ENCODE data around the gene PDS5A. TPM values are rescaled to one million over a fixed set of nuclear protein-coding genes. Genes with fewer than 3 reads are reported as not detected.
A peak's percentile ranks its signal among the peaks of the same experiment; 100 is the strongest.

PDS5A gene
- polyA plus RNA-seq, 3 donors, result 14.2 to 19.4 (median 17.7) TPM

- Mint-ChIP-seq H3K4me3 (no peak overlapping the region), H3K4me1 (peaks cover 15% of the 10 kb centered on the region), H3K36me3 (no peaks in the 10 kb centered on the region), H3K9me3 (peaks cover 0 to 3% (median 0%) of the 10 kb centered on the region in 7 donors), H3K27me3 (ENCODE audit: low read depth in 3 of 3) (no peaks in the 10 kb centered on the region), H3K27ac (peak overlapping the region in 4 of 7 donors; percentile 14 to 69 (median 58))
- no peak overlapping the region for H3K9ac ChIP-seq (ENCODE audit: insufficient read depth, low read length, poor library complexity, severe bottlenecking)
- no peaks in the 10 kb centered on the region for H3K79me2 ChIP-seq (ENCODE audit: insufficient read depth, low read length)
- no peaks in the 10 kb centered on the region for H3K27me3 ChIP-seq (ENCODE audit: control insufficient read depth in 2 of 2, insufficient read depth in 2 of 2, low read length in 2 of 2)
- no peaks in the 10 kb centered on the region for H3K9me3 ChIP-seq (replicated peaks in 1 of 2; ENCODE audit: control insufficient read depth in 1 of 2, insufficient read depth in 1 of 2, low read length in 2 of 2)
- no peaks in the 10 kb centered on the region for H3K36me3 ChIP-seq (replicated peaks in 1 of 2; ENCODE audit: control insufficient read depth in 1 of 2, insufficient read depth in 2 of 2, low read length in 2 of 2)
- no peaks in the 10 kb centered on the region for H4K20me1 ChIP-seq (ENCODE audit: insufficient read depth, low read length)
- intact Hi-C loops (cut with micrococcal nuclease), result no loop called here
- H3K4me3 ChIP-seq (replicated peaks in 1 of 3; ENCODE audit: low read depth in 2 of 3, low read length in 3 of 3), result no peak overlapping the region
- WGBS (ENCODE audit: insufficient coverage), result no CpG with 5 or more reads among the region's 1 CpG
- DNase-seq, result peak; percentile 39 to 52 (median 48)
- H3K4me1 ChIP-seq (ENCODE audit: control insufficient read depth in 1 of 2, insufficient read depth in 2 of 2, low read length in 2 of 2), result peaks cover 8 to 12% of the 10 kb centered on the region in 2 donors
- H2AFZ ChIP-seq (ENCODE audit: insufficient read depth, low read depth, low read length, poor library complexity, severe bottlenecking), result no peak overlapping the region
- peak overlapping the region in 1 of 2 donors; percentile 48 for H3K27ac ChIP-seq (ENCODE audit: low read depth in 1 of 2, low read length in 2 of 2)
- H3K4me2 ChIP-seq (replicated peaks; ENCODE audit: extremely low read depth, low read length, poor library complexity, severe bottlenecking), result no peak overlapping the region
- TF ChIP-seq CTCF (IDR thresholded peaks at IDR 0.05), result no peak
Measured at GRCh38 chr4:40003986-40004385, 26.3 kb upstream of the PDS5A start.

DNA sequence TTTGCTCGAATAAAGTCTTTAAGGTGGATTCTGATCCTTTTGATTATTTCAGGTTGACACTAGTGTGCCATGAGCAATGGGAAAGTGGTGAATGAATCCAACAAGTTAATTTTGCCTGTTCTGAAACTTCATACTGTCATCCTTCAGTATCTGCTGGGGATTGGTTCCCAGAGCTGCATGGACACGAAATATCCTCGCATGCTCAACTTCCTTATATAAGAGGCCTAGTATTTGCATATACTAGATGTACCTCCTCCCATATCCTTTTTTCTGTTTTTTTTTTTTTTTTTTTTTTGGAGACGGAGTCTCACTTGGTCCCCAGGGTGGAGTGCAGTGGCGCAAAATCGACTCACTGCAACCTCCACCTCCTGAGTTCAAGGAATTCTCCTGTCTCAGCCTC is 23.0 kb upstream of the PDS5A start:
- no peak for DNase-seq
- Histone ChIP-seq H3K36me3 (replicated peaks in 1 of 2; ENCODE audit: control insufficient read depth in 1 of 2, insufficient read depth in 2 of 2, low read length in 2 of 2) (no peaks in the 10 kb centered on the region), H3K9me3 (replicated peaks in 1 of 2; ENCODE audit: control insufficient read depth in 1 of 2, insufficient read depth in 1 of 2, low read length in 2 of 2) (no peaks in the 10 kb centered on the region), H3K4me1 (ENCODE audit: control insufficient read depth in 1 of 2, insufficient read depth in 2 of 2, low read length in 2 of 2) (peaks cover 8 to 12% of the 10 kb centered on the region in 2 donors), H3K4me3 (replicated peaks in 1 of 3; ENCODE audit: low read depth in 2 of 3, low read length in 3 of 3) (no peak overlapping the region), H3K4me2 (replicated peaks; ENCODE audit: extremely low read depth, low read length, poor library complexity, severe bottlenecking) (no peak overlapping the region), H3K27ac (ENCODE audit: low read depth in 1 of 2, low read length in 2 of 2) (no peak overlapping the region), H2AFZ (ENCODE audit: insufficient read depth, low read depth, low read length, poor library complexity, severe bottlenecking) (no peak overlapping the region), H3K27me3 (ENCODE audit: control insufficient read depth in 2 of 2, insufficient read depth in 2 of 2, low read length in 2 of 2) (no peaks in the 10 kb centered on the region), H3K9ac (ENCODE audit: insufficient read depth, low read length, poor library complexity, severe bottlenecking) (no peak overlapping the region), H3K79me2 (ENCODE audit: insufficient read depth, low read length) (no peaks in the 10 kb centered on the region), H4K20me1 (ENCODE audit: insufficient read depth, low read length) (no peaks in the 10 kb centered on the region)
- Mint-ChIP-seq H3K27ac (no peak overlapping the region), H3K36me3 (no peaks in the 10 kb centered on the region), H3K4me3 (no peak overlapping the region), H3K27me3 (ENCODE audit: low read depth in 3 of 3) (peaks cover 0 to 2% (median 0%) of the 10 kb centered on the region in 3 donors), H3K4me1 (peaks cover 15% of the 10 kb centered on the region), H3K9me3 (peaks cover 0 to 3% (median 0%) of the 10 kb centered on the region in 7 donors)
- TF ChIP-seq CTCF (IDR thresholded peaks at IDR 0.05), result no peak
- intact Hi-C loops (cut with micrococcal nuclease), result no loop called here
- WGBS (ENCODE audit: insufficient coverage), result 100% methylated on average over 1 of the region's 6 CpGs
